ENCODE measurements around the gene FGGY. TPM values are rescaled to one million over a fixed set of nuclear protein-coding genes. Genes with fewer than 3 reads are reported as not detected.

FGGY gene
- total RNA-seq, 2 experiments from 2014 or later = 11.9 to 13.6 TPM

DNA sequence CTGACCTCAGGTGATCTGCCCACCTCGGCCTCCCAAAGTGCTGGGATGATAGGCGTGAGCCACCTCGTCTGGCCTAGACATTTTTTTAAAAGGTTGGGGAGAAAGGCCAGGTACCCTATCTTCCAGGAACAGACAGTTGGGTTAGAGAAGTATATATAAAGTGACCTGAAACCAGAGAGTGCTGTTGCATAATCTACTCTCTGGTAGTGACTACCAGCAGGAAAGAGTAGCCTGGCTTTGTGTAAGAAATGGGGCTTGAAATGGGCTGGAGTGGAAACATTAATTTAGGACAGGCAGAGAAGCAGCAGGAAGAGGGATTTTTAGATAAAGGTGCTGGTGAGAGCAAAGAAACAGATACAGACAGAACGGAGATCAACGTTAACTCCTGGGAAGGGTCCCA lies 392.1 kb downstream of the FGGY start:
- DNase-seq (no peak), ATAC-seq (no peak)
- ChIA-PET CTCF (interaction anchor here (2.8 kb wide), 1 partner anchor 10 kb away, joined by 18 read pairs; no protein-coding TSS in a partner anchor), POLR2A (interaction anchor here (0.6 to 0.7 kb wide), 2 partner anchors 541 to 1346 kb away, joined by 3 read pairs; no protein-coding TSS in a partner anchor)
- Mint-ChIP-seq H3K27me3 (no peaks in the 10 kb centered on the region), H3K27ac (no peak overlapping the region), H3K36me3 (ENCODE audit: low read depth) (no peaks in the 10 kb centered on the region), H3K9me3 (no peaks in the 10 kb centered on the region), H3K4me3 (no peak overlapping the region), H3K4me1 (ENCODE audit: low read depth) (no peaks in the 10 kb centered on the region)
- TF ChIP-seq, protein P1, sequence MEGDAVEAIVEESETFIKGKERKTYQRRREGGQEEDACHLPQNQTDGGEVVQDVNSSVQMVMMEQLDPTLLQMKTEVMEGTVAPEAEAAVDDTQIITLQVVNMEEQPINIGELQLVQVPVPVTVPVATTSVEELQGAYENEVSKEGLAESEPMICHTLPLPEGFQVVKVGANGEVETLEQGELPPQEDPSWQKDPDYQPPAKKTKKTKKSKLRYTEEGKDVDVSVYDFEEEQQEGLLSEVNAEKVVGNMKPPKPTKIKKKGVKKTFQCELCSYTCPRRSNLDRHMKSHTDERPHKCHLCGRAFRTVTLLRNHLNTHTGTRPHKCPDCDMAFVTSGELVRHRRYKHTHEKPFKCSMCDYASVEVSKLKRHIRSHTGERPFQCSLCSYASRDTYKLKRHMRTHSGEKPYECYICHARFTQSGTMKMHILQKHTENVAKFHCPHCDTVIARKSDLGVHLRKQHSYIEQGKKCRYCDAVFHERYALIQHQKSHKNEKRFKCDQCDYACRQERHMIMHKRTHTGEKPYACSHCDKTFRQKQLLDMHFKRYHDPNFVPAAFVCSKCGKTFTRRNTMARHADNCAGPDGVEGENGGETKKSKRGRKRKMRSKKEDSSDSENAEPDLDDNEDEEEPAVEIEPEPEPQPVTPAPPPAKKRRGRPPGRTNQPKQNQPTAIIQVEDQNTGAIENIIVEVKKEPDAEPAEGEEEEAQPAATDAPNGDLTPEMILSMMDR (IDR thresholded peaks at IDR 0.05) = no peak
- intact Hi-C loops (cut with micrococcal nuclease) = no loop called here

DNA sequence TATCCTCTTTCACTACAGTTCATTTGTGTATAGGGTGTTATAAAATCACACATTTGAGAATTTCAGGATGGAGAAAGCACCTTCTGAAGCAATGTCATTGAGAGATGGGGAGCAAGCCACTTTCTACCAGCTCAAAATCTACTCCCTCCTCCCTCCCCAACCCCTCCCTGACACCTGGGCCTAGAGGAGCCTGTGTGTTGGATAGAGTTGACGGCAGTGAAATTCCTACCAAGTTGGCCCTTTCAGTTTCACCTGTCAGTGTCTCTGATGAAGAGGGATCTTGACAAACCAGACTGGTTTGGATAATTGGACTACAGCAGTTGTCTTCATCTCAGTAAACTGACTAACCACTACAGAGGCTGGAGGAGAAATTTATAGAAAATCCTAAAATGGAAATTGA lies 392.8 kb downstream of the FGGY start:
- H3K4me3 Mint-ChIP-seq = no peak overlapping the region
- no peaks in the 10 kb centered on the region for H3K27me3 Mint-ChIP-seq
- TF ChIP-seq, protein P1 (IDR thresholded peaks at IDR 0.05) = no peak
- H3K9me3 Mint-ChIP-seq = no peaks in the 10 kb centered on the region
- no peaks in the 10 kb centered on the region for H3K4me1 Mint-ChIP-seq (ENCODE audit: low read depth)
- CTCF ChIA-PET = interaction anchor here (1.5 to 2.8 kb wide), 2 partner anchors 10 to 70 kb away, joined by 4 to 18 read pairs; no protein-coding TSS in a partner anchor
- H3K27ac Mint-ChIP-seq = no peak overlapping the region
- no peak for DNase-seq
- POLR2A ChIA-PET = no interaction called here
- no peak for ATAC-seq
- intact Hi-C loops (cut with micrococcal nuclease) = no loop called here
- no peaks in the 10 kb centered on the region for H3K36me3 Mint-ChIP-seq (ENCODE audit: low read depth)

DNA sequence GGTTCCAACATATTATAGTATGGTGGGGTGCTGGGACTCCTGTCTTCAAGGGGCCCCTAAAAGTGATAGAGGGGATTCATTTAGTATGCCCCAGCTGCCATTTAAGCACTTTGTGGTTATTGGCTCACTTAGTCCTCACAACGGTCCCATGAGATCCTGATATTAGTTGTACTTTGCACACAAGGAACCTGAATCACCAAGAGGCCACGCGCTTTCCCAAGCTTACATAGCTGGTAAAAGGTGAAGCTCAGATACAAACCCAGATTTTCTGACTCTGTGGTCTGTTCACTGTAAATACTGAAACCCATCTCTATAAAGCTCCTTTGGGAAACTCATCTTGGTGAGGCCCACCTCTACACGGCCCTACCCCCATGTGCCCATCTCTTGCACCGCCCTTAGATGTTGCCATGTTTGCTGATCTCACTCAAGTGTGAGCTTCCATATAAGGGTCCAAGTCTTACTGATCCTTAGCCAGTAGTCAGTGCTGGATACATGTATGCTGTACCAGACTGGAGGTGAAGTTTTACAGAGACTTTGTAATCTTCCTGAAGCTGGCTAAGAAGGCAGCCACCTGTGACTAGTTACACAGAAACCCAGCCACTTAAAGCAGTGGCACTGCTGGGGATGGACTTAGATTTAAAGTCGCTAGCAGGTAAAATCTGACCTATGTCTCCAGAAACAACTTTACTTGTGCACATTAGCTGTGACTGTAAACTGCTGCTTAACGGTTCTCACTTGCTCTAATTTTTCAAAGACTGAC lies 393.5 kb downstream of the FGGY start:
- Mint-ChIP-seq H3K9me3 (no peaks in the 10 kb centered on the region), H3K4me1 (ENCODE audit: low read depth) (no peaks in the 10 kb centered on the region), H3K27ac (no peak overlapping the region), H3K36me3 (ENCODE audit: low read depth) (no peaks in the 10 kb centered on the region), H3K27me3 (no peaks in the 10 kb centered on the region), H3K4me3 (no peak overlapping the region)
- no peak for ATAC-seq
- intact Hi-C loops (cut with micrococcal nuclease) = no loop called here
- TF ChIP-seq, protein P1 (IDR thresholded peaks at IDR 0.05) = no peak
- no peak for DNase-seq
- ChIA-PET CTCF (interaction anchor here (1.5 to 2.8 kb wide), 2 partner anchors 9 to 69 kb away, joined by 4 to 18 read pairs; no protein-coding TSS in a partner anchor), POLR2A (no interaction called here)

DNA sequence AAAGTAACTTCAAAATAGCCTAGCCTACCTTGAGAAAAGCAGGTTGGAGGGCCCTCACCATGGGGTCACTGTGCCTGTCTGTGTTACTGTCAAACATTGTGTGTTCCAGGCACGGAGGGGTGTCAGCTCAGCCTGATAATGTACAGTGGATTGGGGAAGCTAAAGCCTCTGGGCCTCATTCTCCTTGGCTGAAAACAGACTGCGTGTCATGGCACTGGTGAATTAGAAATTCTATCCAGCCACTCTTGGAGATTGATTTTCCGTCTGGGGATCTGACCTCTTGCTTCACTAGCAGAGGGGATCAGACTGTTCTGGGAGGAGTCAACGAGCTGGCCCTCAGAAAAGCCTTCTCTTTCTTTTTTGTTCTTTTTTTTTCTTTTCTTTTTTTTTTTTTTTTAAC lies 394.4 kb downstream of the FGGY start:
- POLR2A ChIA-PET = no interaction called here
- TF ChIP-seq, protein P1 (IDR thresholded peaks at IDR 0.05) = no peak
- Mint-ChIP-seq H3K4me3 (no peak overlapping the region), H3K4me1 (ENCODE audit: low read depth) (no peaks in the 10 kb centered on the region), H3K27me3 (no peaks in the 10 kb centered on the region), H3K27ac (no peak overlapping the region), H3K36me3 (ENCODE audit: low read depth) (no peaks in the 10 kb centered on the region), H3K9me3 (no peaks in the 10 kb centered on the region)
- DNase-seq = no peak
- no peak for ATAC-seq
- intact Hi-C loops (cut with micrococcal nuclease) = no loop called here
- CTCF ChIA-PET = interaction anchor here (1.2 to 2.8 kb wide), 2 partner anchors 8 to 15 kb away, joined by 3 to 18 read pairs; no protein-coding TSS in a partner anchor

DNA sequence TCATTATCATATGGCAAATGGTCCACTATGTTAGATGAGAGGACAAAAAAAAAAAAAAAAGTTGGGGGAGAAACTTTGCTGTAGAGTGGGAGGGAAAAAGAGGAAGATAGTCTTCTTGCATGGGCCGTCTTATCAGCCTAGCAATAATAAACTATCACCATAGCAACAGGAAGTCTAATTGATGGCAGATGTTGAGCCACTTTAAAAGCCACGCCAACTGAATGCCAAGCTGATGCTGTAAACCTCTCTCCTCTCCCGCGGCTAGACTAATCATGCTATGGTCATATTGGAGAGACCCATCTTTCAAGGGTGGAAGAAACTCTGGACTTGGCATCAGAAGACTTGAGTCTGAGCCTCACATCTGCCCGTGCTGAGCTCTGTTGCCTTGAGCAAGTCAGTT lies 395.7 kb downstream of the FGGY start:
- Mint-ChIP-seq H3K4me1 (ENCODE audit: low read depth) (peaks cover 13% of the 10 kb centered on the region), H3K9me3 (no peaks in the 10 kb centered on the region), H3K27me3 (no peaks in the 10 kb centered on the region), H3K27ac (no peak overlapping the region), H3K36me3 (ENCODE audit: low read depth) (no peaks in the 10 kb centered on the region), H3K4me3 (no peak overlapping the region)
- intact Hi-C loops (cut with micrococcal nuclease) = no loop called here
- TF ChIP-seq, protein P1 (IDR thresholded peaks at IDR 0.05) = no peak
- ATAC-seq = no peak
- CTCF ChIA-PET = interaction anchor here (1.1 kb wide), 1 partner anchor 67 kb away, joined by 3 read pairs; no protein-coding TSS in a partner anchor
- POLR2A ChIA-PET = no interaction called here
- no peak for DNase-seq
